Measurements from ENCODE around the gene ZNF445.

ZNF445 gene

GRCh38 chr3:44446929-44447328 lies 30.5 kb downstream of the ZNF445 start:
- Histone ChIP-seq H3K36me3 (ENCODE audit: control insufficient read depth in 1 of 2, insufficient read depth in 2 of 2, low read depth in 1 of 2, low read length in 2 of 2) (peaks cover 76 to 86% of the 10 kb centered on the region in 2 experiments), H2BK120ac (ENCODE audit: low read depth, low read length) (no peak overlapping the region), H3K4me2 (ENCODE audit: low read length, poor library complexity, severe bottlenecking) (no peak overlapping the region), H3K4ac (ENCODE audit: low read depth in 1 of 2, low read length in 2 of 2) (no peak overlapping the region), H3K18ac (ENCODE audit: low read depth in 1 of 2, low read length in 2 of 2) (no peak overlapping the region), H3K9me3 (ENCODE audit: control insufficient read depth, low read length) (peaks cover 37% of the 10 kb centered on the region), H3K27me3 (ENCODE audit: control insufficient read depth in 1 of 2, insufficient read depth in 1 of 2, low read length in 2 of 2) (no peaks in the 10 kb centered on the region), H3K79me1 (replicated peaks; ENCODE audit: low read length, poor library complexity, severe bottlenecking) (peaks cover 53% of the 10 kb centered on the region), H3K4me1 (ENCODE audit: control insufficient read depth, insufficient read depth, low read depth, low read length) (no peaks in the 10 kb centered on the region), H3K23ac (ENCODE audit: low read length in 2 of 2) (no peak overlapping the region), H4K8ac (ENCODE audit: low read length) (no peak overlapping the region), H3K14ac (ENCODE audit: low read length in 2 of 2) (no peak overlapping the region), H2BK12ac (ENCODE audit: low read length in 2 of 2) (no peak overlapping the region), H4K91ac (ENCODE audit: low read length) (no peak overlapping the region), H3K27ac (ENCODE audit: low read length, poor library complexity, severe bottlenecking) (no peak overlapping the region), H2AFZ (ENCODE audit: low read depth, low read length) (no peak overlapping the region), H2BK5ac (ENCODE audit: low read depth, low read length, poor library complexity, severe bottlenecking) (no peak overlapping the region), H3K9ac (ENCODE audit: low read length) (no peak overlapping the region), H3K4me3 (ENCODE audit: insufficient read depth in 1 of 2, low read depth in 1 of 2, low read length in 2 of 2) (peak overlapping the region in 1 of 2 experiments; percentile 11), H2AK5ac (ENCODE audit: low read length, severe bottlenecking) (no peak overlapping the region), H2BK15ac (ENCODE audit: low read depth, poor library complexity, severe bottlenecking) (no peak overlapping the region)
- no peak for DNase-seq
- WGBS, result 100% methylated on average over 3 of the region's 5 CpGs

- 89% methylated on average over 5 of the region's 5 CpGs for WGBS
- H3K79me1 ChIP-seq (replicated peaks; ENCODE audit: low read length, poor library complexity, severe bottlenecking), result peaks cover 47% of the 10 kb centered on the region
- H3K9me3 ChIP-seq (ENCODE audit: control insufficient read depth, low read length), result peaks cover 37% of the 10 kb centered on the region
- DNase-seq, result no peak
- H3K4me3 ChIP-seq (ENCODE audit: insufficient read depth in 1 of 2, low read depth in 1 of 2, low read length in 2 of 2), result no peak overlapping the region
- no peak overlapping the region for H2AK5ac ChIP-seq (ENCODE audit: low read length, severe bottlenecking)
- H2BK12ac ChIP-seq (ENCODE audit: low read length in 2 of 2), result no peak overlapping the region
- H3K4me2 ChIP-seq (ENCODE audit: low read length, poor library complexity, severe bottlenecking), result no peak overlapping the region
- H3K23ac ChIP-seq (ENCODE audit: low read length in 2 of 2), result no peak overlapping the region
- H3K4ac ChIP-seq (ENCODE audit: low read depth in 1 of 2, low read length in 2 of 2), result peak overlapping the region in 1 of 2 experiments; percentile 13
- H3K14ac ChIP-seq (ENCODE audit: low read length in 2 of 2), result no peak overlapping the region
- H2AFZ ChIP-seq (ENCODE audit: low read depth, low read length), result no peak overlapping the region
- H2BK120ac ChIP-seq (ENCODE audit: low read depth, low read length), result no peak overlapping the region
- no peak overlapping the region for H2BK5ac ChIP-seq (ENCODE audit: low read depth, low read length, poor library complexity, severe bottlenecking)
- no peak overlapping the region for H4K91ac ChIP-seq (ENCODE audit: low read length)
- H3K27ac ChIP-seq (ENCODE audit: low read length, poor library complexity, severe bottlenecking), result no peak overlapping the region
- H3K4me1 ChIP-seq (ENCODE audit: control insufficient read depth, insufficient read depth, low read depth, low read length), result no peaks in the 10 kb centered on the region
- no peak overlapping the region for H4K8ac ChIP-seq (ENCODE audit: low read length)
- no peak overlapping the region for H3K9ac ChIP-seq (ENCODE audit: low read length)
- no peak overlapping the region for H2BK15ac ChIP-seq (ENCODE audit: low read depth, poor library complexity, severe bottlenecking)
- no peaks in the 10 kb centered on the region for H3K27me3 ChIP-seq (ENCODE audit: control insufficient read depth in 1 of 2, insufficient read depth in 1 of 2, low read length in 2 of 2)
- H3K36me3 ChIP-seq (ENCODE audit: control insufficient read depth in 1 of 2, insufficient read depth in 2 of 2, low read depth in 1 of 2, low read length in 2 of 2), result peaks cover 67 to 75% of the 10 kb centered on the region in 2 experiments
- H3K18ac ChIP-seq (ENCODE audit: low read depth in 1 of 2, low read length in 2 of 2), result no peak overlapping the region
Measured at GRCh38 chr3:44445786-44446185, 31.7 kb downstream of the ZNF445 start.

GRCh38 chr3:44444896-44445691 lies 32.4 kb downstream of the ZNF445 start:
- Histone ChIP-seq H2BK120ac (ENCODE audit: low read depth, low read length) (no peak overlapping the region), H3K4ac (ENCODE audit: low read depth in 1 of 2, low read length in 2 of 2) (no peak overlapping the region), H2AFZ (ENCODE audit: low read depth, low read length) (no peak overlapping the region), H3K9me3 (ENCODE audit: control insufficient read depth, low read length) (peaks cover 37% of the 10 kb centered on the region), H3K4me1 (ENCODE audit: control insufficient read depth, insufficient read depth, low read depth, low read length) (no peaks in the 10 kb centered on the region), H4K91ac (ENCODE audit: low read length) (no peak overlapping the region), H3K4me2 (ENCODE audit: low read length, poor library complexity, severe bottlenecking) (no peak overlapping the region), H3K27ac (ENCODE audit: low read length, poor library complexity, severe bottlenecking) (no peak overlapping the region), H3K36me3 (ENCODE audit: control insufficient read depth in 1 of 2, insufficient read depth in 2 of 2, low read depth in 1 of 2, low read length in 2 of 2) (peaks cover 61 to 68% of the 10 kb centered on the region in 2 experiments), H3K79me1 (replicated peaks; ENCODE audit: low read length, poor library complexity, severe bottlenecking) (peaks cover 41% of the 10 kb centered on the region), H3K23ac (ENCODE audit: low read length in 2 of 2) (no peak overlapping the region), H3K4me3 (ENCODE audit: insufficient read depth in 1 of 2, low read depth in 1 of 2, low read length in 2 of 2) (no peak overlapping the region), H3K14ac (ENCODE audit: low read length in 2 of 2) (no peak overlapping the region), H4K8ac (ENCODE audit: low read length) (no peak overlapping the region), H2BK12ac (ENCODE audit: low read length in 2 of 2) (no peak overlapping the region), H3K18ac (ENCODE audit: low read depth in 1 of 2, low read length in 2 of 2) (no peak overlapping the region), H3K9ac (ENCODE audit: low read length) (no peak overlapping the region), H2AK5ac (ENCODE audit: low read length, severe bottlenecking) (no peak overlapping the region), H2BK15ac (ENCODE audit: low read depth, poor library complexity, severe bottlenecking) (no peak overlapping the region), H2BK5ac (ENCODE audit: low read depth, low read length, poor library complexity, severe bottlenecking) (no peak overlapping the region), H3K27me3 (ENCODE audit: control insufficient read depth in 1 of 2, insufficient read depth in 1 of 2, low read length in 2 of 2) (no peaks in the 10 kb centered on the region)
- DNase-seq, result no peak
- WGBS, result 97% methylated on average over 7 of the region's 7 CpGs

- H2BK12ac ChIP-seq (ENCODE audit: low read length in 2 of 2), result no peak overlapping the region
- no peak overlapping the region for H2BK5ac ChIP-seq (ENCODE audit: low read depth, low read length, poor library complexity, severe bottlenecking)
- H4K91ac ChIP-seq (ENCODE audit: low read length), result no peak overlapping the region
- H2BK120ac ChIP-seq (ENCODE audit: low read depth, low read length), result no peak overlapping the region
- no peaks in the 10 kb centered on the region for H3K27me3 ChIP-seq (ENCODE audit: control insufficient read depth in 1 of 2, insufficient read depth in 1 of 2, low read length in 2 of 2)
- no peak overlapping the region for H3K23ac ChIP-seq (ENCODE audit: low read length in 2 of 2)
- no peak overlapping the region for H3K9ac ChIP-seq (ENCODE audit: low read length)
- no peak for DNase-seq
- peaks cover 59 to 62% of the 10 kb centered on the region in 2 experiments for H3K36me3 ChIP-seq (ENCODE audit: control insufficient read depth in 1 of 2, insufficient read depth in 2 of 2, low read depth in 1 of 2, low read length in 2 of 2)
- H3K79me1 ChIP-seq (replicated peaks; ENCODE audit: low read length, poor library complexity, severe bottlenecking), result peaks cover 39% of the 10 kb centered on the region
- no peaks in the 10 kb centered on the region for H3K4me1 ChIP-seq (ENCODE audit: control insufficient read depth, insufficient read depth, low read depth, low read length)
- H3K14ac ChIP-seq (ENCODE audit: low read length in 2 of 2), result no peak overlapping the region
- WGBS, result 100% methylated on average over 2 of the region's 2 CpGs
- H3K4me3 ChIP-seq (ENCODE audit: insufficient read depth in 1 of 2, low read depth in 1 of 2, low read length in 2 of 2), result no peak overlapping the region
- H3K4ac ChIP-seq (ENCODE audit: low read depth in 1 of 2, low read length in 2 of 2), result no peak overlapping the region
- no peak overlapping the region for H3K18ac ChIP-seq (ENCODE audit: low read depth in 1 of 2, low read length in 2 of 2)
- no peak overlapping the region for H3K4me2 ChIP-seq (ENCODE audit: low read length, poor library complexity, severe bottlenecking)
- no peak overlapping the region for H2BK15ac ChIP-seq (ENCODE audit: low read depth, poor library complexity, severe bottlenecking)
- no peak overlapping the region for H2AFZ ChIP-seq (ENCODE audit: low read depth, low read length)
- H4K8ac ChIP-seq (ENCODE audit: low read length), result no peak overlapping the region
- H3K9me3 ChIP-seq (ENCODE audit: control insufficient read depth, low read length), result peaks cover 31% of the 10 kb centered on the region
- H3K27ac ChIP-seq (ENCODE audit: low read length, poor library complexity, severe bottlenecking), result no peak overlapping the region
- no peak overlapping the region for H2AK5ac ChIP-seq (ENCODE audit: low read length, severe bottlenecking)
Measured at GRCh38 chr3:44444437-44444836, 33.0 kb downstream of the ZNF445 start.
